Endothelial cell (in vitro differentiated cells): ENCODE results near the gene ADCY1. TPM values are rescaled to one million over a fixed set of nuclear protein-coding genes. Genes with fewer than 3 reads are reported as not detected.

Experiments
- DNase-seq: peaks from one replicate; pipeline ENCODE4 v3.0.0; 2021; ENCODE audit warnings: low spot score
- H3K27ac Mint-ChIP-seq: one replicate; pipeline ENCODE4 v1.8.0; 2021; ENCODE audit warnings: mixed read lengths, inconsistent platforms; ENCODE audit not compliant: unreplicated experiment
- H3K27me3 Mint-ChIP-seq: one replicate; pipeline ENCODE4 v1.8.0; 2021; ENCODE audit warnings: mild to moderate bottlenecking, moderate library complexity, mixed read lengths, inconsistent platforms; ENCODE audit not compliant: unreplicated experiment
- H3K36me3 Mint-ChIP-seq: one replicate; pipeline ENCODE4 v1.8.0; 2021; ENCODE audit warnings: mild to moderate bottlenecking, low read depth, mixed read lengths, inconsistent platforms; ENCODE audit not compliant: unreplicated experiment
- H3K4me1 Mint-ChIP-seq: one replicate; pipeline ENCODE4 v1.8.0; 2021; ENCODE audit warnings: mild to moderate bottlenecking, mixed read lengths, inconsistent platforms; ENCODE audit not compliant: unreplicated experiment
- H3K4me3 Mint-ChIP-seq: one replicate; pipeline ENCODE4 v1.8.0; 2021; ENCODE audit warnings: mild to moderate bottlenecking, mixed read lengths, inconsistent platforms; ENCODE audit not compliant: unreplicated experiment
- H3K9me3 Mint-ChIP-seq: one replicate; pipeline ENCODE4 v1.8.0; 2021; ENCODE audit warnings: mixed read lengths, inconsistent platforms; ENCODE audit not compliant: unreplicated experiment
- CTCF ChIP-seq: fragments of 200-600 bp; sonication (generic); IDR thresholded peaks from one replicate; pipeline ENCODE4 v1.5.0; 2021; ENCODE audit warnings: antibody characterized with exemption; ENCODE audit not compliant: unreplicated experiment
- total RNA-seq: library from RNA; stranded (reverse); fragmentation: NEBNext Ultra II Directional; extraction: Animal tissue kit (Norgen Biotek cat#: 25700); gene quantifications from one replicate; pipeline ENCODE4 v1.2.1, GENCODE V29; 2021; ENCODE audit not compliant: unreplicated experiment

Gene ADCY1
- total RNA-seq, 1 donor from 2014 or later, result 50.7 TPM

GRCh38 chr7:45623740-45624391 lies 49.7 kb downstream of the ADCY1 start:
- H3K9me3 Mint-ChIP-seq, result no peaks in the 10 kb centered on the region
- H3K27me3 Mint-ChIP-seq, result no peaks in the 10 kb centered on the region
- no peak overlapping the region for H3K27ac Mint-ChIP-seq
- H3K4me3 Mint-ChIP-seq, result peak overlapping the region; percentile 47
- H3K36me3 Mint-ChIP-seq, result peaks cover 49% of the 10 kb centered on the region
- DNase-seq, result no peak
- peaks cover 7% of the 10 kb centered on the region for H3K4me1 Mint-ChIP-seq
- TF ChIP-seq CTCF, result no peak

- TF ChIP-seq CTCF, result no peak
- Mint-ChIP-seq H3K9me3 (no peaks in the 10 kb centered on the region), H3K27ac (no peak overlapping the region), H3K36me3 (peaks cover 51% of the 10 kb centered on the region), H3K27me3 (no peaks in the 10 kb centered on the region), H3K4me1 (peaks cover 7% of the 10 kb centered on the region), H3K4me3 (no peak overlapping the region)
- no peak for DNase-seq
Measured at GRCh38 chr7:45624392-45624760, 50.2 kb downstream of the ADCY1 start.

GRCh38 chr7:45625067-45625466 lies 50.9 kb downstream of the ADCY1 start:
- peaks cover 52% of the 10 kb centered on the region for H3K36me3 Mint-ChIP-seq
- no peak overlapping the region for H3K27ac Mint-ChIP-seq
- no peak overlapping the region for H3K4me3 Mint-ChIP-seq
- no peaks in the 10 kb centered on the region for H3K27me3 Mint-ChIP-seq
- H3K9me3 Mint-ChIP-seq, result no peaks in the 10 kb centered on the region
- TF ChIP-seq CTCF, result no peak
- H3K4me1 Mint-ChIP-seq, result peaks cover 7% of the 10 kb centered on the region
- DNase-seq, result no peak

GRCh38 chr7:45625714-45626440 lies 51.7 kb downstream of the ADCY1 start:
- peaks cover 45% of the 10 kb centered on the region for H3K36me3 Mint-ChIP-seq
- no peaks in the 10 kb centered on the region for H3K9me3 Mint-ChIP-seq
- DNase-seq, result no peak
- H3K4me3 Mint-ChIP-seq, result peak overlapping the region; percentile 59
- peaks cover 7% of the 10 kb centered on the region for H3K4me1 Mint-ChIP-seq
- H3K27me3 Mint-ChIP-seq, result no peaks in the 10 kb centered on the region
- no peak overlapping the region for H3K27ac Mint-ChIP-seq
- no peak for TF ChIP-seq CTCF
